Kidney tubule cell (primary cell): Measurements from ENCODE around the gene P3H4.
"Not testable (repeated sequence)": the region's sequence is repeated elsewhere in the genome, so short reads cannot be mapped to it uniquely, and the experiment has no call there.

Experiments
- DNase-seq: peaks from one replicate; pipeline ENCODE4 v3.0.0-alpha.2; 2018; ENCODE audit warnings: low spot score

The P3H4 gene

GRCh38 chr17:41794540-41794975 is 17.2 kb downstream of the P3H4 start:
- no peak for DNase-seq

DNA sequence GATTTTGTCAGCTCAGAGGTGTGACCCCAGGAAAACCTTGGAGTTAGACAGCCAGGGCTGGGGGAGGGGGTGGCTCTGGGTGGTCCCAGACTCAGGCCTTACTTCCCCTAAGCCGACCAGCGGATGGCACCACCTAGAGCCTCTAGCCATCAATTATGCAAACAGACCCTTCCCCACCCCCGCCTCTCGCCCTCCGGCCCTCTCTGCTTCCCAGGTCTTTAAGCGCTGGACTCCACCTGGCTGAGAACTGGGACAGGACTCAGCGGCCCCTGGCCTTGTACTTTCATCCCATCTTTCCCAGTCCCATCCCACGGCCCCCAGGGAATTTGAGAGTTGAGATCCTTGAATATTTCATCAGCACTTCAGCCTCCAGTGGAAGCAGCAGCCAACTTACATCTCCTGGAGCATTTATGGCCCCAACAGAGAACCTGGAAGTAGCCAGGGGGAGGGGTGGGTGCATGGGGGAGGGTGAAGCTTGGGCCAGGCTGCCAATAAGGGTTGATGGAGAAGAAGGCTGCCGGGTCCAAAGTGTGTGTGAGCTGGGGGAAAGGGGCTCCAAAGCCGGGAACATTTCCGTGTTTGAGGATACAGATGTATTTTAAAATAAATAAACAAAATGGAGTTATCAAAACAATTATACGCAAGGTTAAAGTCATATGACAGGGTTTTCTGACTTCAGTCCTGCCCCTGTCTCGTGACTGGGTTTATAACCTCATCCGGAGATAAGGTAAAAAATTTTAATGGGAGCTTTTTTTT is 17.8 kb downstream of the P3H4 start:
- no peak for DNase-seq

- peak; percentile 97 for DNase-seq
Observed at GRCh38 chr17:41792845-41793783, 18.6 kb downstream of the P3H4 start.

GRCh38 chr17:41787021-41787418 is 24.7 kb downstream of the P3H4 start:
- no peak for DNase-seq

GRCh38 chr17:41786227-41787020 is 25.3 kb downstream of the P3H4 start, which contains the start of gene JUP:
Gene JUP (minus strand): TSS chr17:41786711. CDS start chr17:41771854, 14,857 bp downstream.
- peak; percentile 100 for DNase-seq

GRCh38 chr17:41785859-41786226 is 25.9 kb downstream of the P3H4 start:
- peak; percentile 69 for DNase-seq

GRCh38 chr17:41785091-41785858 is 26.5 kb downstream of the P3H4 start:
- peak; percentile 74 for DNase-seq

- peak; percentile 91 for DNase-seq
Observed at GRCh38 chr17:41784207-41784744, 27.5 kb downstream of the P3H4 start.

DNA sequence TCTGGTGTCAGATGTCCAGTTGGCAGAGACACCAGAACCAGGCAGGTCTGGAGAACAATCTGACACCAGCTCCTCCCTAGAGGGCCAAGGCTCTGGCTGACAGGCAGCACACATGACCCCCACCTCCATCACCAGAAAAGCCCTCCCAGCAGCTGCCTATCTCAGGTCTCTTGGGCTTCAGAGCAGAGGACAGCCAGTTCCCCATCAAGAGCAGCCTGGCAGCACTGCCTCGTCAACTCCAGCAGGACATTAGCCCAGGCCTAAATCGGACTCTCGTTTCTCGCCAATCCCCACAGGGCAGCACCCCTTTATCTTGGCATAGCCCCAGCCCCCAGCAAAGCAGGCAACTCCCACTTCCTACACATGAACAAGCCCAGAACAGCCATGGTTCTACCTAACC is 29.6 kb downstream of the P3H4 start:
- no peak for DNase-seq

GRCh38 chr17:41781404-41782110 is 30.2 kb downstream of the P3H4 start:
- DNase-seq, result no peak

DNA sequence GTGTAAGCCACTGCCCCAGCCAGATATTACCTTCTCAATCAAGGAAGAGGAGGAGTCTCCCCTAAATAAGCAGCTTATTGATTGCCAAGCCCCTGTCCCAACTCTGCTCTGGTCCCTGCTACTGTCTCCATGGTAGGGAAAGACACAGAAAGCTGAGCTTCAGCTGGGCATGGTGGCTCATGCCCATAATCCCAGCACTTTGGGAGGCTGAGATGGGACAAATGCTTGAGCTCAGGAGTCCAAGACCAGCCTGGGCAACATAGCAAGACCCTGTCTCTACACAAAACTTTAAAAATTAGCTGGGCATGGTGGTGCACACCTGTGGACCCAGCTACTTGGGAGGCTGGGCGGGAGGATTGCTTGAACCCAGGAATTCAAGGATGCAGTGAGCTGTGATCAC is 31.8 kb downstream of the P3H4 start:
- DNase-seq, result no peak

DNA sequence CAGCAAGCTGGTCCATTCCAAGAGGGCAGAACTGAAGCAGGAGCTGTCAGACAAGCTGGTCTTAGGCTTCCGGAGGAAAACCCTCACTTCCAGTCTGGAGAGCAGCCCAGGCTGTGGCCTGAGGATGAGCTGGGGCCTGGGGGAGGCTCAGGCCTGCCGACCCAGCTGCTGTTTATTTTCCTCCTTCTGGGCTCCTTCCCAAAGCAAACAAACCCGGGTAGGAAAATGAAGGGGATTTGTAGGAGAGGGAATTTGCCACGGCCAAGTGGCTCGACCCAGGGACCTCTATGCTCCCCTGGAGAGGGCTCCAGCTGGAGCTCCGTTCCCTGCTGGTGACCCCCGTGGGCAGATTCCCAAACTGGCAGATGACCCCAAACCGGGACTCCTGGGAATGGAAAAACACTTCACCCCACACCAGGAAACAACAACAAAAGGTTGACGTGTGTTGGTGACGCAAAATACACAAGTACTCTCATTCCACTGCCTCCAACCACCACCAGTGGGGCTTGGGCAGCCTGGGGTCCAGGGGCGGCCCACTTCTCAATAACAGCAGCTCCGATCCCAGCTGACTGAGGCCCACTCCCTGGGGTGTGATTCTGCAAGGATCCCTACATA is 34.1 kb downstream of the P3H4 start:
- DNase-seq, result peak; percentile 85

GRCh38 chr17:41777157-41777573 is 34.6 kb downstream of the P3H4 start:
- DNase-seq, result peak; percentile 94

GRCh38 chr17:41776262-41776900 is 35.4 kb downstream of the P3H4 start:
- not testable (repeated sequence) for DNase-seq

DNA sequence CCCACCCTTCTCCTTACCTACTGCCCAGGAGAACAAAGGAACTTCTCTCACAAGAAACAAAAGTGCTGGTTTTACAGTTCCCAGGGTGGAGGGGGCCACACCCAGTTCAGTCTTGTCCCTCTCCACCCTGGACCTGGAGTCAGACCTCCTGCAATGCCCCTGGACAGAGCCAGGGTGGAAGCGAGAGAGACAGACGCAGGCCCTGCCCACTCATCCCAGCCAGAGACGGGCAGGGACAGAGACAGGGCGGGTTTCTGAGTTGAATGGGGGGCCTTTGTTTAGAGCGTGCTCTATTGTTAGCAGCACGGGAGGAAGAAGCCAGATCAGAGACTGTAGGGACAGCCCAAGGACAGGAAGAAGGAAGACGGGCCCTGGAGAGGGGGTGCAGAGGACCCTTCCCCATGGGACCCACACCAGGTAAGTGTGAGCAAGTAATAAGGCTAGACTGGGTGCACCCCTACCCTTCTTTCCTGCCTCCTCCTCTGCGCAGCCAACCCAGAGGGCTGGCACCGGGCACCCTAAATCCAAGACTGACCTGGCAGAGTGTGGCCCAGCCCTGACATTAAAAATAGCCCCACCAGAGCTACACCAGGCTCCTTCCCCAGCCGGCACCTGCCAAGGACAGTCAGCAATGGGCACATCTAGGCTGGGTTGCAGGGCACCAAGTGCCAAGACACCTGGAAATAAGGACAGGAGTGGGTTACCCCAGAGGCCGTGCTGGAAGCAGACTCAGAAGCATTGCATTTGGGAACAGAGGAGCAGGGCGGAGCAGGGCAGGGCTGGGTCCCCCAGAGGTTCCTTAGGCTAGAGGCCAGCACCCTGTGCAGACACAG is 36.1 kb downstream of the P3H4 start:
- peak; percentile 58 for DNase-seq

DNA sequence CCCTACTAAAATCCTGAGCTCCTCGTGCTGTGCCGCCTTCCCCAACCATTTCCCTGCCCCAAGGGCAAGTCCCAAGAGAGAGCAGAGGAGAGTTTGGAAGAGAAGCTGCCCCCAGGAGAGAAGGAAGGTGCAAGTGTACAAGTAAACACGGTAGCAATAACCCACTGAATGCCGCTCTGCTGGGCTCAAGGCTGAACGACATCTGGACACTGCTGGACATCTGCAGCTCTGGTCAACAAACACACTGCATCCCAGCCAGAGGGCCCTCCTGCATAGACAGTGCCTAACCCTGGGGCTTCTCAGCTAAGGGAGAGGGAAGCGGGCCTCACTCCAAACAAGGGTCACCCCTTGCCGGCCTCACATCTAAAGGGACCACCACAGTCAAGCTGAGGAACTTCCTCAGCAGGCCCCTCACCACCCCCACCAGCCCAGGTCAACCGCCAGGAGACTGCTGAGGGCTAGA is 38.0 kb downstream of the P3H4 start:
- peak; percentile 41 for DNase-seq

DNA sequence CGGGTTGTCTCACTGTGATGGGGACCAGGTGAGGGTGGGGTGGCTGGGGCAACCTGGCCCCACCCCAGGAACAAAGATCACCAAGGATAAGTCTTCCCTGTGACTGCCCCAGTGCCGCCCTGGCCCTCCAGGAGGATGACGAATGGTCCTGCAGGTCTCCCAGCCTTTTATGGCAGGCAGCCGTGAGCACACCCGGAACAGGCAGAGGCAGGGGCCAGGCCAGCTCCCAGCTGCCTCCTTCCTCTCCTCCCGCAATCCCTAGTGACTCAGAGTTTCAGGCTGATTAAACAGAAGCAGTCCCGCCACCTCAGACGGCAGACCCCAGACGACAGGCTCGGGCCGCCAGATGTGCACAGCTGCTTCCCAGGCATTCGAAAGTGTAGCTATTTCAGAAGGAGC is 38.6 kb downstream of the P3H4 start:
- peak; percentile 97 for DNase-seq

DNA sequence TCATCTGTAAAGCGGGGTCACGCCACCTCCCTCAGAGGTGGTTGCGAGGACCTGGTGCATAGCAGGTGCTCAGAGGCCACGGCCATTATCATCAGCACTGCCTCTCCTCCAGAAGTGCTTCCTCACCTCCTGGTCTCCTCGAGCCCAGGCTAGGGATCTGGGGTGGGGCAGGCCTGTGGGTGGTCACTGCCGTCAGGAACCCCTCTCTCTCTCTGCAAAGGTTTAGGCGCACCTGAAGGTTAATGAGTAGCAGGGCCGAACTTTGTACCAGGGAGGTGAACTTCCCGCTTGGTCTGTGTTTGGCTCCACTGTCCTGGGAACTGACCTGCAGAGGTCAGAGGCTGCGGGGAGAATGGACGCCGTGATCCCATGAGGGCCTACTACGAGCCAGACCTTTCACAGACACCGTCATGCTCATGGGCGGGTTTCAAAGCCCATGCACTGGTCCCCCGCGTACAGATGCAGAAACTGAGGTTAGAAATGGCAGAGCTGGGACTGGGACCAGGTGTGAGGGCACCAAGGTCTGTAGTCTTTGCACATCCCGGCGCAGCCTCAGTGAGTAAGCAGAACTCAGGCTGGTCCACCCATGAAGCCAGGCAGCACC is 39.1 kb downstream of the P3H4 start:
- no peak for DNase-seq
